ENCODE data around the gene NEURL1. TPM values are rescaled to one million over a fixed set of nuclear protein-coding genes. Genes with fewer than 3 reads are reported as not detected.

NEURL1 gene
- total and polyA plus RNA-seq, 2 experiments from 2014 or later: 1.1 to 1.5 TPM

DNA sequence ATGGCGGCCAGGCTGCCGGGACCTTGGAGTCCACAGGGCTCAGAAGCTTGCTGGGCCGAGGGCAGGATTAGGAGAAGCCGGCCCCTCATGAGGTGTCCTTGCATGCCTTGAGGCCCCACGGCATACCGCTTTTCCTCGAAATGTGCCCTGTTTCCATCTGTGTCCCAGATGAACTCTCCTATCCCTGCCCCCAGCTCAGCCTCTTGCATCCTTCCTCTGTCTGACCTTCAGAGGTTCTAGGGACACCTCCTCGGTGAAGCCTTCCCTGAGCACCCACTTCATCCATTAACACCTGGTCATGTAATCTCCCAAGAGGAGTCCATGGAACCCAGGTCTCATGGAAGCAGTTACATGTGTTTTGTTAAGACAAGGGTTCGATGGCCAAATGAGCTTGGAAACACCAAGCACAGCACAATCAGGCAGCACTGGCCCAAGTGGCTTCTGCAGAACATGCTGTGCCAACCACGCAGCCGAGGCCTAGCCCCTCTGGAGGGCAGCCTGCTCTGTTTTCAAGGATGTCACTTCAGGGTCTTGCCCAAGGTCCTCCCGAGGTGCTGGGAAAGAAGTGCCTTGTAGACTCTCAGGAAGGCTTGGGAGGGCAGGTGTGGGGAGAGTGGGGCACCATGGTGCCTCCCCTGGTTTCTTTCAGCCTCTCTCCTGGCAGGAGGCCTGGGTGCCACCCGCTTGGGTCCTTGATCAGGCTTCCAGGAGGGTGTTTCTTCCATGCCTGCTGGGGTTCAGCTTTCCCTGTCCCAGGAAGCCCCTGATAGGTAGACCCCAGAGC lies 124.3 kb downstream of the NEURL1 start:
- Histone ChIP-seq H3K4me2 (ENCODE audit: unreplicated experiment) (no peak overlapping the region), H3K4me3 (no peak overlapping the region), H3K9me3 (ENCODE audit: low read depth) (no peaks in the 10 kb centered on the region), H4K20me1 (ENCODE audit: insufficient read depth) (no peaks in the 10 kb centered on the region), H3K36me3 (ENCODE audit: low read depth) (peaks cover 30% of the 10 kb centered on the region; the same call in 1 of the 2 replicates), H3K27me3 (replicated peaks; ENCODE audit: insufficient read depth) (no peaks in the 10 kb centered on the region), H2AFZ (no peak overlapping the region), H3K27ac (peak overlapping the region; percentile 81), H3K79me2 (ENCODE audit: insufficient read depth) (peaks cover 31% of the 10 kb centered on the region; the same call in 1 of the 2 replicates), H3K9me2 (ENCODE audit: insufficient read depth) (no peaks in the 10 kb centered on the region), H3F3A (ENCODE audit: insufficient read depth) (peaks cover 66% of the 10 kb centered on the region), H3K4me1 (ENCODE audit: insufficient read depth) (peaks cover 65% of the 10 kb centered on the region), H3K9ac (peak overlapping the region; percentile 69; the same call in 1 of the 2 replicates)
- no peak for DNase-seq
- WGBS, 2 experiments (ENCODE audit: low coverage in 1 of 2, low lambda C conversion rate in 2 of 2, missing lambda C conversion rate in 2 of 2): 79 to 87% methylated on average over 13 of the region's 13 CpGs
- in situ Hi-C loops (cut with MboI): no loop called here
- no peak for TF ChIP-seq EZH2phosphoT487 (IDR thresholded peaks at IDR 0.05; ENCODE audit: insufficient read depth, low read depth)
- TF ChIP-seq EZH2 (IDR thresholded peaks at IDR 0.05; ENCODE audit: insufficient read depth, poor library complexity, severe bottlenecking): no peak

- WGBS, 2 experiments (ENCODE audit: low coverage in 1 of 2, low lambda C conversion rate in 2 of 2, missing lambda C conversion rate in 2 of 2): 26 to 28% methylated on average over 19 of the region's 19 CpGs
- peak overlapping the region; percentile 81 for H3K27ac ChIP-seq
- peaks cover 62% of the 10 kb centered on the region for H3K4me1 ChIP-seq (ENCODE audit: insufficient read depth)
- H3K27me3 ChIP-seq (replicated peaks; ENCODE audit: insufficient read depth): no peaks in the 10 kb centered on the region
- no peak overlapping the region for H3K4me3 ChIP-seq
- peak overlapping the region; percentile 18 for H3K4me2 ChIP-seq (ENCODE audit: unreplicated experiment)
- in situ Hi-C loops (cut with MboI): no loop called here
- H3K9me2 ChIP-seq (ENCODE audit: insufficient read depth): no peaks in the 10 kb centered on the region
- DNase-seq: peak; percentile 94
- H3K36me3 ChIP-seq (ENCODE audit: low read depth): peaks cover 25% of the 10 kb centered on the region; the same call in 1 of the 2 replicates
- TF ChIP-seq EZH2 (IDR thresholded peaks at IDR 0.05; ENCODE audit: insufficient read depth, poor library complexity, severe bottlenecking) (no peak), EZH2phosphoT487 (IDR thresholded peaks at IDR 0.05; ENCODE audit: insufficient read depth, low read depth) (no peak)
- H3K9me3 ChIP-seq (ENCODE audit: low read depth): no peaks in the 10 kb centered on the region
- H2AFZ ChIP-seq: no peak overlapping the region
- H3K9ac ChIP-seq: peak overlapping the region; percentile 69
- peaks cover 34% of the 10 kb centered on the region; the same call in 1 of the 2 replicates for H3K79me2 ChIP-seq (ENCODE audit: insufficient read depth)
- H3F3A ChIP-seq (ENCODE audit: insufficient read depth): peaks cover 66% of the 10 kb centered on the region
- no peaks in the 10 kb centered on the region for H4K20me1 ChIP-seq (ENCODE audit: insufficient read depth)
Measured at GRCh38 chr10:103618575-103619423, 125.3 kb downstream of the NEURL1 start.

DNA sequence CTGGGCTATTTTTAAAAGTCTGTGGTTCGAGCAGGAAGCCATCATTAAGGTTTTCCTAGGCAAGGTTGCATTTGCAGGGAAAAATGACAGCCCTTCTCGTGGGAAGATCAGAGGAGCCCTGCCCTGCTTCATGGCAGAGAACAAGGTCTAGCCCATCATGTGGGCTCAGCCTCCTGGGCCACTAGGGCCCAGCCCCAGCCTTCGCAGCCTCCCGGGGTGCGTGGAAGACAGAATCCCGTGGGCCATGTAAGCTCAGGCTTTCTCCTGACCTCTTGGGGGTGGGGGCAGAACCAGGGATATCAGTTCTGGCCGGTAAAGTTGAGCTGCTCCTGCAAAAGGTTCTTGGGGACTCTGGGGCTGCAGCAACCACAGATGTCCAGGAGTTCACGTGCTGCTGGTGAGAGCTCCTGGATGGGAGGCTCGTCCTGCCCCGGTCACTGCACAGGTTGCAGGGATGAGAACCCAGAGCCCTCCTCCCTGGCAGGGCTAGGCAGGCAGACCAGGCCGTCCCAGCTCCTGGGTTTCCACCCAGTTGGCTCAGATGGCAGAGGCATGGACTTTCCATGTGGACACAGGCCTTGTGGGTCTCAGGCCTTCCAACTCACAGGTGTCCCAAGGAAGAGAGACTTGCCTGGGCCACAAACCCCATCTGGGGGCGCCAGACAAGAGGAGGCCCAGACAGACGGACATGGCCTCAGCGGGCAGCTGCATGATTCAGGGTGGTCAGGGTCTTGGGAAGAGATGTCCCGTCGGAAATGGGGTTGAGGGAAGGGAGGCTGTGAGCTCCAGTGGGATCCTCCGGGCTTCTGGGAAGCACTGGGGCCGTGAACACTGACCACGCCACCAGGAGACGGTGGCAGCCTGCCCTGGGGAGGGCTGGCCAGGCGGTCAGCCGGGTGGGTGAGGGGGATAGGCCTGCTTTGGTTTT lies 126.2 kb downstream of the NEURL1 start:
- H3K27ac ChIP-seq: peak overlapping the region; percentile 81
- H3K79me2 ChIP-seq (ENCODE audit: insufficient read depth): peaks cover 42% of the 10 kb centered on the region; the same call in 1 of the 2 replicates
- no peaks in the 10 kb centered on the region for H3K27me3 ChIP-seq (replicated peaks; ENCODE audit: insufficient read depth)
- no peaks in the 10 kb centered on the region for H4K20me1 ChIP-seq (ENCODE audit: insufficient read depth)
- TF ChIP-seq EZH2phosphoT487 (IDR thresholded peaks at IDR 0.05; ENCODE audit: insufficient read depth, low read depth): no peak
- no peak for TF ChIP-seq EZH2 (IDR thresholded peaks at IDR 0.05; ENCODE audit: insufficient read depth, poor library complexity, severe bottlenecking)
- H2AFZ ChIP-seq: no peak overlapping the region
- no peaks in the 10 kb centered on the region for H3K9me2 ChIP-seq (ENCODE audit: insufficient read depth)
- H3F3A ChIP-seq (ENCODE audit: insufficient read depth): peaks cover 57% of the 10 kb centered on the region
- no peaks in the 10 kb centered on the region for H3K9me3 ChIP-seq (ENCODE audit: low read depth)
- DNase-seq: no peak
- peak overlapping the region; percentile 69 for H3K9ac ChIP-seq
- 62 to 65% methylated on average over 18 to 20 of the region's 22 CpGs for WGBS, 2 experiments (ENCODE audit: low coverage in 1 of 2, low lambda C conversion rate in 2 of 2, missing lambda C conversion rate in 2 of 2)
- H3K4me3 ChIP-seq: no peak overlapping the region
- H3K36me3 ChIP-seq (ENCODE audit: low read depth): peaks cover 30% of the 10 kb centered on the region; the same call in 1 of the 2 replicates
- in situ Hi-C loops (cut with MboI): no loop called here
- H3K4me1 ChIP-seq (ENCODE audit: insufficient read depth): peaks cover 53% of the 10 kb centered on the region
- peak overlapping the region; percentile 18 for H3K4me2 ChIP-seq (ENCODE audit: unreplicated experiment)

Data from GM23248 (cell line).